DOHH2 (cell line): ENCODE results near the gene RASSF3.

ENCODE experiments used
- CTCF ChIP-seq: fragments of 200-600 bp; sonication (generic); IDR thresholded peaks from one replicate; pipeline ENCODE4 v1.5.1; 2014; ENCODE audit warnings: antibody characterized with exemption, mild to moderate bottlenecking, low read depth, low read length; ENCODE audit not compliant: poor library complexity, severe bottlenecking
- EZH2phosphoT487 ChIP-seq: fragments of 200-600 bp; sonication (generic); IDR thresholded peaks from 2 replicates; pipeline ENCODE4 v1.6.1; 2017; ENCODE audit warnings: borderline replicate concordance, mild to moderate bottlenecking, antibody characterized with exemption, low read length, moderate library complexity, mixed read lengths

GRCh38 chr12:64673490-64674169 is 63.3 kb downstream of the RASSF3 start:
- TF ChIP-seq CTCF (no peak), EZH2phosphoT487 (no peak)
